HepG2 (cell line): ENCODE measurements around the gene TCN2. TPM values are rescaled to one million over a fixed set of nuclear protein-coding genes. Genes with fewer than 3 reads are reported as not detected.
A peak's percentile ranks its signal among the peaks of the same experiment; 100 is the strongest.

Experiments
- FUBP1 ChIP-seq: sonication (generic); formaldehyde crosslinking; IDR thresholded peaks from 2 replicates; pipeline ENCODE4 v1.5.1; 2020; ENCODE audit warnings: missing genetic modification reagents, mild to moderate bottlenecking, borderline replicate concordance
- HDAC2 ChIP-seq: sonication (generic); formaldehyde crosslinking; IDR thresholded peaks from 2 replicates; pipeline ENCODE4 v1.4.0; 2020; ENCODE audit warnings: missing genetic modification reagents
- HNF4G ChIP-seq, 2 experiments: sonication (generic) in 1 of 2; formaldehyde crosslinking in 1 of 2; IDR thresholded peaks; 2 replicates each; pipeline versions ENCODE4 v1.4.0 to v1.6.1; 2011 to 2020; ENCODE audit warnings: borderline replicate concordance in 2 of 2, low read depth in 2 of 2, mild to moderate bottlenecking in 2 of 2, low read length in 1 of 2, missing genetic modification reagents in 1 of 2, moderate library complexity in 1 of 2
- IKZF1 ChIP-seq: fragments of 450-650 bp; IDR thresholded peaks from 2 replicates; pipeline ENCODE4 v1.7.1; 2016
- KLF6 ChIP-seq: IDR thresholded peaks from 2 replicates; pipeline ENCODE4 v1.8.0; 2016; ENCODE audit warnings: missing biosample characterization, missing genetic modification reagents
- MAFF ChIP-seq: IDR thresholded peaks from 2 replicates; pipeline ENCODE4 v1.6.1; 2011; ENCODE audit warnings: low read depth, low read length, improper control_type of control experiment
- MBD4 ChIP-seq: IDR thresholded peaks from 2 replicates; pipeline ENCODE4 v1.6.1; 2012; ENCODE audit warnings: low read length, inconsistent platforms, borderline replicate concordance
- NFE2L1 ChIP-seq: sonication (generic); formaldehyde crosslinking; IDR thresholded peaks from 2 replicates; pipeline ENCODE4 v1.4.0; 2020; ENCODE audit warnings: missing genetic modification reagents, mild to moderate bottlenecking, borderline replicate concordance
- NFE2L2 ChIP-seq: fragments of 150-350 bp; IDR thresholded peaks from 2 replicates; pipeline ENCODE4 v1.6.1; 2014; ENCODE audit warnings: low read length
- PRDM10 ChIP-seq: sonication (generic); formaldehyde crosslinking; IDR thresholded peaks from 2 replicates; pipeline ENCODE4 v1.4.0; 2020; ENCODE audit warnings: low read depth, missing genetic modification reagents
- PRPF4 ChIP-seq: fragments of 200-400 bp; formaldehyde crosslinking; IDR thresholded peaks from 2 replicates; pipeline ENCODE4 v1.6.1; 2016; ENCODE audit warnings: low read length, low read depth; ENCODE audit not compliant: poor library complexity, severe bottlenecking
- RELA ChIP-seq: sonication (generic); formaldehyde crosslinking; IDR thresholded peaks from 2 replicates; pipeline ENCODE4 v1.4.0; 2020; ENCODE audit warnings: missing genetic modification reagents
- STAT5B ChIP-seq: sonication (generic); formaldehyde crosslinking; IDR thresholded peaks from 2 replicates; pipeline ENCODE4 v1.4.0; 2020; ENCODE audit warnings: missing genetic modification reagents
- TEAD3 ChIP-seq: optimal IDR thresholded peaks from 2 replicates; pipeline ENCODE3; 2016; ENCODE audit warnings: borderline replicate concordance
- THAP11 ChIP-seq: IDR thresholded peaks from 2 replicates; pipeline ENCODE4 v1.6.1; 2016; ENCODE audit warnings: missing biosample characterization, missing genetic modification reagents
- THRA ChIP-seq: sonication (generic); formaldehyde crosslinking; IDR thresholded peaks from 2 replicates; pipeline ENCODE4 v1.4.0; 2020; ENCODE audit warnings: missing genetic modification reagents, borderline replicate concordance
- TOE1 ChIP-seq: sonication (generic); formaldehyde crosslinking; IDR thresholded peaks from 2 replicates; pipeline ENCODE4 v1.4.0; 2020; ENCODE audit warnings: mild to moderate bottlenecking, missing genetic modification reagents
- XRCC5 ChIP-seq: fragments of 200-400 bp; formaldehyde crosslinking; optimal IDR thresholded peaks from 2 replicates; pipeline ENCODE3; 2017; ENCODE audit warnings: mild to moderate bottlenecking, low read length
- ZFP82 ChIP-seq: sonication (generic); formaldehyde crosslinking; IDR thresholded peaks from 2 replicates; pipeline ENCODE4 v1.5.1; 2020; ENCODE audit warnings: mild to moderate bottlenecking, missing genetic modification reagents, borderline replicate concordance
- ZNF546 ChIP-seq: sonication (generic); formaldehyde crosslinking; conservative IDR thresholded peaks from 2 replicates; pipeline ENCODE4 v1.8.1; 2023; ENCODE audit warnings: mild to moderate bottlenecking, missing genetic modification reagents
- ZNF605 ChIP-seq: sonication (generic); formaldehyde crosslinking; IDR thresholded peaks from 2 replicates; pipeline ENCODE4 v1.8.0; 2022; ENCODE audit warnings: mild to moderate bottlenecking, missing genetic modification reagents
- ZNF660 ChIP-seq: sonication (generic); formaldehyde crosslinking; IDR thresholded peaks from 2 replicates; pipeline ENCODE4 v1.5.1; 2020; ENCODE audit warnings: mild to moderate bottlenecking, low read depth, missing genetic modification reagents, borderline replicate concordance
- ZNF703 ChIP-seq: sonication (generic); formaldehyde crosslinking; IDR thresholded peaks from 2 replicates; pipeline ENCODE4 v1.5.1; 2020; ENCODE audit warnings: missing genetic modification reagents, mild to moderate bottlenecking, moderate library complexity, borderline replicate concordance
- polyA plus RNA-seq, 8 experiments: library from polyadenylated mRNA; depleted of rRNA in 3 of 8; stranded (reverse) in 7 of 8; unstranded in 1 of 8; fragments of >200 nt; fragmentation: Illumina TruSeq in 4 of 8; extraction: Trizol in 4 of 8; gene quantifications; 2 replicates each; pipeline versions ENCODE4 v1.2.1 to v1.2.3, GENCODE V29; 2011 to 2016; ENCODE audit warnings: low read depth in 4 of 8, missing spikeins in 1 of 8, mixed read lengths in 1 of 8; ENCODE audit not compliant: insufficient read depth in 1 of 8
- total RNA-seq, 5 experiments: library from RNA; depleted of rRNA; stranded (reverse); fragments of >200 nt; fragmentation: Illumina TruSeq; extraction: Trizol; gene quantifications; 2 replicates each; pipeline ENCODE4 v1.2.3, GENCODE V29; 2016; ENCODE audit warnings: low read depth in 1 of 5

TCN2 gene
- total and polyA plus RNA-seq, 2 of the 13 experiments (the other 11 are each of a cell fraction or from before 2014, with no cell fraction given): 0.29 to 0.31 TPM

GRCh38 chr22:30667494-30668385 lies 60.8 kb downstream of the TCN2 start, which contains the start of gene DUSP18 (continued):
- TF ChIP-seq FUBP1 (CRISPR knock-in tag): 0 out of 2 replicates have a peak, but pooled peaks have one; percentile 29
- no peak for TF ChIP-seq TEAD3 (CRISPR knock-in tag)
- TF ChIP-seq ZNF546 (CRISPR knock-in tag): no peak
- TF ChIP-seq PRDM10 (CRISPR knock-in tag): no peak
- peak; percentile 48; the same call in 1 of the 2 replicates for TF ChIP-seq THRA
- no peak for TF ChIP-seq STAT5B
- TF ChIP-seq IKZF1: no peak
- TF ChIP-seq HNF4G (IDR thresholded peaks at IDR 0.05; ENCODE audit: borderline replicate concordance, low read depth, low read length): no peak
- TF ChIP-seq HNF4G (CRISPR knock-in tag; IDR thresholded peaks at IDR 0.05; ENCODE audit: borderline replicate concordance, low read depth): no peak
- no peak for TF ChIP-seq MBD4
- 0 out of 2 replicates have a peak, but pooled peaks have one; percentile 25 for TF ChIP-seq HDAC2
- no peak for TF ChIP-seq RELA (CRISPR knock-in tag)
- no peak; the same call in 1 of the 2 replicates for TF ChIP-seq ZNF605 (CRISPR knock-in tag)
- no peak for TF ChIP-seq TOE1 (CRISPR knock-in tag)
- no peak for TF ChIP-seq NFE2L2
- no peak for TF ChIP-seq ZNF703 (CRISPR knock-in tag)
- TF ChIP-seq ZFP82 (CRISPR knock-in tag): no peak
- no peak for TF ChIP-seq KLF6 (CRISPR knock-in tag)
- no peak for TF ChIP-seq NFE2L1
- no peak; the same call in 1 of the 2 replicates for TF ChIP-seq THAP11 (CRISPR knock-in tag)
- no peak for TF ChIP-seq ZNF660 (CRISPR knock-in tag)
- TF ChIP-seq XRCC5: peak; percentile 32
- TF ChIP-seq MAFF: no peak
- TF ChIP-seq PRPF4: no peak
